HG03175 (cell line): Measurements from ENCODE around the gene EGFLAM.

Experiments used
- ATAC-seq: cut with Tn5 transposase; IDR thresholded peaks from one replicate; pipeline ENCODE4 v1.9.1; 2021; ENCODE audit warnings: mild to moderate bottlenecking, moderate library complexity; ENCODE audit not compliant: unreplicated experiment

Gene EGFLAM

GRCh38 chr5:38371596-38371995 lies 113.2 kb downstream of the EGFLAM start:
- no peak for ATAC-seq

GRCh38 chr5:38373743-38374142 lies 115.4 kb downstream of the EGFLAM start:
- ATAC-seq = no peak

- no peak for ATAC-seq
These were observed 117.1 kb downstream of the EGFLAM start for GRCh38 chr5:38375423-38375822.

- ATAC-seq = no peak
These were observed 118.0 kb downstream of the EGFLAM start for GRCh38 chr5:38376404-38376803.

- ATAC-seq = no peak
These were observed 120.2 kb downstream of the EGFLAM start for GRCh38 chr5:38378579-38378978.

- ATAC-seq = no peak
These were observed 121.1 kb downstream of the EGFLAM start for GRCh38 chr5:38379350-38379937.

- ATAC-seq = no peak
These were observed 122.2 kb downstream of the EGFLAM start for GRCh38 chr5:38380537-38380936.

GRCh38 chr5:38381361-38381760 lies 123.0 kb downstream of the EGFLAM start:
- ATAC-seq = no peak

GRCh38 chr5:38382898-38383297 lies 124.5 kb downstream of the EGFLAM start:
- ATAC-seq = peak; percentile 96

GRCh38 chr5:38383701-38384100 lies 125.3 kb downstream of the EGFLAM start:
- no peak for ATAC-seq

- no peak for ATAC-seq
These were observed 126.0 kb downstream of the EGFLAM start for GRCh38 chr5:38384396-38384795.

- no peak for ATAC-seq
These were observed 128.8 kb downstream of the EGFLAM start for GRCh38 chr5:38387161-38387560.

- ATAC-seq = no peak
These were observed 135.3 kb downstream of the EGFLAM start for GRCh38 chr5:38393636-38394035.

- no peak for ATAC-seq
These were observed 138.4 kb downstream of the EGFLAM start for GRCh38 chr5:38396766-38397165.

- no peak for ATAC-seq
These were observed 142.0 kb downstream of the EGFLAM start for GRCh38 chr5:38400365-38400764.

- ATAC-seq = no peak
These were observed 142.8 kb downstream of the EGFLAM start for GRCh38 chr5:38401145-38401544.

- ATAC-seq = no peak
These were observed 145.0 kb downstream of the EGFLAM start for GRCh38 chr5:38403406-38403805.

- no peak for ATAC-seq
These were observed 145.7 kb downstream of the EGFLAM start for GRCh38 chr5:38403877-38404635.

- ATAC-seq = no peak
These were observed 146.4 kb downstream of the EGFLAM start for GRCh38 chr5:38404667-38405276.

GRCh38 chr5:38408446-38409198 lies 150.3 kb downstream of the EGFLAM start:
- ATAC-seq = no peak

GRCh38 chr5:38410304-38410990 lies 152.1 kb downstream of the EGFLAM start:
- ATAC-seq = no peak
